GM12865 (cell line): ENCODE results near the gene AP2S1.

Source experiments
- DNase-seq: peaks from one replicate; pipeline ENCODE4 v3.0.0; 2010; ENCODE audit warnings: low read depth
- H3K4me3 ChIP-seq: 2 replicates; pipeline ENCODE4 v1.5.1; 2011; ENCODE audit warnings: mild to moderate bottlenecking, low read depth, low read length, control low read depth
- TF ChIP-seq, protein P1 (sequence below): IDR thresholded peaks from 2 replicates; pipeline ENCODE4 v1.5.1; 2011; ENCODE audit warnings: low read length, control low read depth, low read depth, inconsistent platforms; ENCODE audit not compliant: insufficient read depth; ENCODE audit errors: missing control alignments

AP2S1 gene

DNA sequence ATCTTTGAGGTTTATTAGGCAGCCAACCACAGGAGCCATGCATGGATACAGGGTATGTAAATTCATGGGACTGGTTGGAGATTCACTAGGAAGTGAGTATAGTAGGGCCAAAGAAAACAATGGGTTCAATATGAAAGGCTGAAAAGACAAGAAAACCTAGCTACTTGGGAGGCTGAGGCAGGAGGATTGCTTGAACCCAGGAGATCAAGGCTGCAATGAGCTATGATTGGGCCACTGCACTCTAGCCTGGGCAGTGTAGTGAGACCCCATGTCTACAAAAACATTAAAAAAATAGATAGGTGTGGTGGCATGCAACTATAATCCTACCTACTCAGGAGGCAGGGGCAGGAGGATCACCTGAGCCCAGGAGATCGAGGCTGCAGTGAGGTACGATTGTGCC is 51.9 kb downstream of the AP2S1 start:
- no peak overlapping the region for H3K4me3 ChIP-seq
- DNase-seq = no peak
- TF ChIP-seq, protein P1, sequence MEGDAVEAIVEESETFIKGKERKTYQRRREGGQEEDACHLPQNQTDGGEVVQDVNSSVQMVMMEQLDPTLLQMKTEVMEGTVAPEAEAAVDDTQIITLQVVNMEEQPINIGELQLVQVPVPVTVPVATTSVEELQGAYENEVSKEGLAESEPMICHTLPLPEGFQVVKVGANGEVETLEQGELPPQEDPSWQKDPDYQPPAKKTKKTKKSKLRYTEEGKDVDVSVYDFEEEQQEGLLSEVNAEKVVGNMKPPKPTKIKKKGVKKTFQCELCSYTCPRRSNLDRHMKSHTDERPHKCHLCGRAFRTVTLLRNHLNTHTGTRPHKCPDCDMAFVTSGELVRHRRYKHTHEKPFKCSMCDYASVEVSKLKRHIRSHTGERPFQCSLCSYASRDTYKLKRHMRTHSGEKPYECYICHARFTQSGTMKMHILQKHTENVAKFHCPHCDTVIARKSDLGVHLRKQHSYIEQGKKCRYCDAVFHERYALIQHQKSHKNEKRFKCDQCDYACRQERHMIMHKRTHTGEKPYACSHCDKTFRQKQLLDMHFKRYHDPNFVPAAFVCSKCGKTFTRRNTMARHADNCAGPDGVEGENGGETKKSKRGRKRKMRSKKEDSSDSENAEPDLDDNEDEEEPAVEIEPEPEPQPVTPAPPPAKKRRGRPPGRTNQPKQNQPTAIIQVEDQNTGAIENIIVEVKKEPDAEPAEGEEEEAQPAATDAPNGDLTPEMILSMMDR = no peak

- DNase-seq = no peak
- H3K4me3 ChIP-seq = no peak overlapping the region
- TF ChIP-seq, protein P1 = no peak
Measured at GRCh38 chr19:46797881-46798280, 52.8 kb downstream of the AP2S1 start.

DNA sequence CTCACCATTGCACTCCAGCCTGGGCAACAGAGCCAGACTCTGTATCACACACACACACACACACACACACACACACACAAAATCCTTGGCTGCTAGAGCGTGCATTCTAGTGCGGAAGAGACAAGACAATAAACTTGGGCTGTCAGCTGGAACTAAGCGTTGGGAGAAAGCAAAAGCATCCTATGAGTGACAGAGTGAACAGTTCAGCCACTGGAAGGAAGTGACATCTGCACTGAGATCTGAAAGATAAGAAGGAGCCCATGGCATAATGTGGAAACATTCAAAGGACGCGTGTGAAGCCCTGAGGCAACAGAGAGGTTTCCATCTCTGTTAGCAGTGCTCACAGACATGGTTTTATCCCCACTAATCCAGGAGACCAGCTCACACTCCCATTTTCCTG is 58.7 kb downstream of the AP2S1 start:
- H3K4me3 ChIP-seq = no peak overlapping the region
- TF ChIP-seq, protein P1 = no peak
- DNase-seq = no peak

GRCh38 chr19:46789371-46789770 is 61.3 kb downstream of the AP2S1 start:
- TF ChIP-seq, protein P1 = no peak
- H3K4me3 ChIP-seq = no peak overlapping the region
- no peak for DNase-seq

DNA sequence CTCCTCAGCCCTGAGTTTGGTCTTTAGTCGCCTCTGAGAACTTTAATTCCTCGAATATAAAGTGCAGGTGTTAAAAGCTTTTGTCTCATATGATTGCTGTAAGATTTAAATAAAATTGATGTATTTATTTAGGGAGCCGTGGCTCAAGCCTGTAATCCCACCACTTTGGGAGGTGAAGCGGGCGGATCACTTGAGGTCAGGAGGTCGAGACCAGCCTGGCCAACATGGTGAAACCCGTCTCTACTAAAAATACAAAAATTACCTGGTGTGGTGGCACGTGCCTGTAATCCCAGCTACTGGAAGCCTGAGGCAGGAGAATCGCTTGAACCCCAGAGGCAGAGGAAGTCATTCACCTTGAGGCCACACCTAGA is 61.7 kb downstream of the AP2S1 start:
- TF ChIP-seq, protein P1 = no peak
- no peak for DNase-seq
- H3K4me3 ChIP-seq = no peak overlapping the region

GRCh38 chr19:46788262-46788967 is 62.2 kb downstream of the AP2S1 start, which contains the start of gene SLC1A5:
TSS of gene SLC1A5 (minus strand) at chr19:46788594. CDS start at chr19:46787965, 629 bp downstream.
- peak; percentile 98 for DNase-seq
- TF ChIP-seq, protein P1 = no peak
- peak within 1 kb of the TSS; percentile 75 for H3K4me3 ChIP-seq
